Cardiac muscle cell (in vitro differentiated cells and primary cell): ENCODE measurements around the gene RYK. TPM values are rescaled to one million over a fixed set of nuclear protein-coding genes. Genes with fewer than 3 reads are reported as not detected.

Experiments used
- DNase-seq, 2 donors: peaks; one replicate each; pipeline versions ENCODE4 v3.0.0 to v3.0.0-alpha.2; 2010 to 2017; ENCODE audit warnings: low read depth in 1 of 2, low spot score in 1 of 2
- H3K27ac ChIP-seq: fragments of 200-600 bp; sonication (generic); 2 replicates; pipeline ENCODE4 v1.5.1; 2016
- H3K27me3 ChIP-seq: fragments of 200-600 bp; sonication (generic); 2 replicates; pipeline ENCODE4 v1.6.0; 2016; ENCODE audit warnings: control low read depth
- H3K36me3 ChIP-seq: fragments of 200-600 bp; sonication (generic); 2 replicates; pipeline ENCODE4 v1.5.1; 2016; ENCODE audit warnings: control low read depth
- H3K4me1 ChIP-seq: fragments of 200-600 bp; sonication (generic); 2 replicates; pipeline ENCODE4 v1.8.1; 2017; ENCODE audit warnings: low read depth, mild to moderate bottlenecking, mixed run types
- H3K4me3 ChIP-seq: fragments of 200-600 bp; sonication (generic); 2 replicates; pipeline ENCODE4 v1.5.1; 2016; ENCODE audit warnings: mild to moderate bottlenecking
- H3K9me3 ChIP-seq: fragments of 200-600 bp; sonication (generic); 2 replicates; pipeline ENCODE4 v1.5.1; 2017; ENCODE audit warnings: low read depth, mild to moderate bottlenecking, control low read depth
- polyA plus RNA-seq: library from polyadenylated mRNA; unstranded; fragments of >200 nt; fragmentation: Nextera tagmentation; extraction: Ambion mirVana; gene quantifications from 2 replicates; pipeline ENCODE4 v1.2.1, GENCODE V29; 2016
- total RNA-seq: library from RNA; depleted of rRNA; stranded (reverse); fragments of >200 nt; gene quantifications from 2 replicates; pipeline ENCODE4 v1.2.3, GENCODE V29; 2016
- TF ChIP-seq, protein P1 (sequence below): IDR thresholded peaks from 2 replicates; pipeline ENCODE4 v1.5.1; 2012; ENCODE audit warnings: low read depth, mild to moderate bottlenecking, low read length

Gene RYK
- total and polyA plus RNA-seq, 2 experiments from 2014 or later = 61.8 to 73.3 TPM

DNA sequence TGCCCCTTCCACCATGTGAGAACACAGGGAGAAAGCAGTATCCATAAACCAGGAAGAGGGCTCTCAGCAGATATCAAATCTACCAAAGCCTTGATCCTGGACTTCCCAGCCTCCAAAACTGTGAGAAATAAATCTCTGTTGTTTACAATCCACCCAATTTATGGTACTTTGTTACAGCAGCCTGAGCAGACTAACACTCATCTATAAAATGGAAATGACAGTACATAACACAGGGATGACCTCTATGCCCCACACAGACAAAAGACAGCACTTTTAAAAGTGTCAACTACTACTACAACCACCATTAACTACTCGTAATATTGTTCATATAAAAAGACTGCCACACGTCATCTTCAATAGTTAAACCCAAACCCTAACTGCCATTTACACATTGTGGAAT is 5.7 kb downstream of the RYK start:
- Histone ChIP-seq H3K4me1 (peaks cover 22% of the 10 kb centered on the region), H3K27me3 (no peaks in the 10 kb centered on the region), H3K9me3 (no peaks in the 10 kb centered on the region), H3K27ac (peak overlapping the region; percentile 30), H3K4me3 (no peak overlapping the region), H3K36me3 (no peaks in the 10 kb centered on the region)
- DNase-seq = no peak
- TF ChIP-seq, protein P1, sequence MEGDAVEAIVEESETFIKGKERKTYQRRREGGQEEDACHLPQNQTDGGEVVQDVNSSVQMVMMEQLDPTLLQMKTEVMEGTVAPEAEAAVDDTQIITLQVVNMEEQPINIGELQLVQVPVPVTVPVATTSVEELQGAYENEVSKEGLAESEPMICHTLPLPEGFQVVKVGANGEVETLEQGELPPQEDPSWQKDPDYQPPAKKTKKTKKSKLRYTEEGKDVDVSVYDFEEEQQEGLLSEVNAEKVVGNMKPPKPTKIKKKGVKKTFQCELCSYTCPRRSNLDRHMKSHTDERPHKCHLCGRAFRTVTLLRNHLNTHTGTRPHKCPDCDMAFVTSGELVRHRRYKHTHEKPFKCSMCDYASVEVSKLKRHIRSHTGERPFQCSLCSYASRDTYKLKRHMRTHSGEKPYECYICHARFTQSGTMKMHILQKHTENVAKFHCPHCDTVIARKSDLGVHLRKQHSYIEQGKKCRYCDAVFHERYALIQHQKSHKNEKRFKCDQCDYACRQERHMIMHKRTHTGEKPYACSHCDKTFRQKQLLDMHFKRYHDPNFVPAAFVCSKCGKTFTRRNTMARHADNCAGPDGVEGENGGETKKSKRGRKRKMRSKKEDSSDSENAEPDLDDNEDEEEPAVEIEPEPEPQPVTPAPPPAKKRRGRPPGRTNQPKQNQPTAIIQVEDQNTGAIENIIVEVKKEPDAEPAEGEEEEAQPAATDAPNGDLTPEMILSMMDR = no peak

DNA sequence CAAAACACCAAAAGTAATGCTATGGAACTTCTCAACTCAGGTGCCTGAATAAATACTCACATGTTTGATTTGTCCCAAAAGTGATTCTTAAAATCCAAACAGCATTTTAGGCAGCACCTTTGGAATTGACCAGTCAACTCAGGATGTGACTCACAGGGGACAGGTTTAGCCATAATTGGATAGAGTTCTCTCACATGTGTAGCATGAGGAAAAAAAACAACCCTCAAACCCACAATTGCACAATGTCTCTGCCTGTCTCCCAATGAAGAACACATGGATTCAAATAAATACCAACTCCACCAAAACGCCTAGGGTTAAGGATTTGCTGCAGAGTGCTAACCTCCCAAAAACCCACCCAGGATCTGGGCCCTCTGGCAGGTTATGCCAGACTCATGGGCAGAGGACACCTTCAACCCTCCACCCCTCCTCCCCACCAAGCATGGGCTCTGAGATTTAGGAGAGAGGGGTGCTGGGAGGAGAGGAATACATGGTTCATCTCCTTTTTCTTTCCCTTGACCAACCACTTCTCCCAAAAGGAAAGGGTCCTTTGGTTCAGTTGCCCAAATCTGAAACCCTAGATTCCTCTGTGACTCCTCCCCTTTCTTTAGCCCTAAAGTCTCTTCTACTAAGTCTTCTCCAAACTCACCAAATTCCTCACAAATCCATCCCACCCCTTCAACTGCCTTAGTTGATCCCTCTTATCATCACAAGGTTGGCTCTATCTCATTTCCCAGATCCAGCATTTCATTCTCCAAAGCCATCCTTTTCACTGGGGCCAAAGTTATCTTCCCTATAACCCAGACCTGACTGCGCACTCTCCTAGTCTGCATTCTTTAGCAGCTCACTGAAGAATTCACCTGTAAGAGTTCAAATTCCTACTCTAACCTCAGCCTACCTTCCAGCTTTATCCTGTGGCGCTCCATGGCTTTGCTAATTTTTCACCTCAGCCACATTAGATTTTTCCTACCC is 7.7 kb downstream of the RYK start:
- TF ChIP-seq, protein P1 = no peak
- Histone ChIP-seq H3K36me3 (no peaks in the 10 kb centered on the region), H3K27me3 (no peaks in the 10 kb centered on the region), H3K4me1 (peaks cover 17% of the 10 kb centered on the region), H3K27ac (peak overlapping the region; percentile 30), H3K9me3 (no peaks in the 10 kb centered on the region), H3K4me3 (no peak overlapping the region)
- peak in 1 of 2 donors; percentile 86 for DNase-seq

DNA sequence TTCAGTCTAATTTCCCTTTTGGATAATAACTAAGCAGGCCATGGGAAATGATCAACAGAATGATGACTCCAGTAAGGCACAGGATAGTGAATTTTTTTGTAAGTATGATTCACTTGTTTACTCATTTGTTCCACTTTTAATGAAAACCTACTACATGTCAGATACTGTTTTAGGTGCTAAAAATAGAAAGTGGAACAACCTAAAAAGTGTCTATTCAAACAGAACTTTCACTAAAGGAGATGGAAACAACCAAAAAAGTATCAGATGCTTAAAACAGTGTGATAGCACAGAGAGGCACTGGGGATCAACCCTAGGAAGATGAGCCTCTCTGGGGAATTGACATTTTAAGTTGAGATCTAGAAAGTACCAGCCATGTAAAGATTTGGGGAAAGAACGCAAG is 11.1 kb downstream of the RYK start:
- H3K27ac ChIP-seq = no peak overlapping the region
- no peak overlapping the region for H3K4me3 ChIP-seq
- TF ChIP-seq, protein P1 = no peak
- no peak for DNase-seq
- H3K9me3 ChIP-seq = no peaks in the 10 kb centered on the region
- H3K36me3 ChIP-seq = no peaks in the 10 kb centered on the region
- H3K27me3 ChIP-seq = no peaks in the 10 kb centered on the region
- H3K4me1 ChIP-seq = peaks cover 27% of the 10 kb centered on the region

DNA sequence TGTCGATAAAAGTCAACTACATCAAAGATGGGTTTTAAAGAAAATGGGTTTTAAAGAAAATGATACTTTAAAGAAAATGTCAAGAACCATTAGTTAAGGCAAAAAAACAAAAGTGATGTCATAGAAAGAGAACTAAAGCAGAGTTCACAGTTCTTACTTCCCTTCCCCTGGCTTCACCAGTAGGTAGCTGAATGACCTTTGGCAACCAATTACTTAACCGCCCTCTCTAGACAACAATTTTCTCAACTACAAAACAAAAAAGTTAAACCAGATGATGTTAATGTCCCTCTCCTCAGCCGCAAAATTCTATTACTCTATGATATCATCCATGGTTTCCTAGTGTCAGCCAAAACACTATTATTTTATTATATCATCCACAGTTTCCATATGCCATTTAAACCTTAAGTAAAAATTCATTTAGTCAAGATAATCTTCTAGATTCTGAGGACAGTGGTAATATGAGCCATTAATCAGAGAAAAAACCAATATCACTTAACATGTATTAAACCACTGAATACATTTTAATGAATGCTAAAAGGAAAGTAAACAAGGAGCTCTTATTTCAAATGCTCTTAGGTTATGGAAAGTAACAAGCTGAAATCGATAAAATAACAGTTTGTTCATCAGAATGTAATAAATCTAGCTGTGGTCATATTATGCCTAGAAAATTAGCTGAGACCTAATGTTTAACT is 13.1 kb downstream of the RYK start:
- Histone ChIP-seq H3K9me3 (no peaks in the 10 kb centered on the region), H3K27ac (no peak overlapping the region), H3K4me1 (peaks cover 23% of the 10 kb centered on the region), H3K27me3 (no peaks in the 10 kb centered on the region), H3K4me3 (no peak overlapping the region), H3K36me3 (no peaks in the 10 kb centered on the region)
- TF ChIP-seq, protein P1 = no peak
- DNase-seq = no peak

DNA sequence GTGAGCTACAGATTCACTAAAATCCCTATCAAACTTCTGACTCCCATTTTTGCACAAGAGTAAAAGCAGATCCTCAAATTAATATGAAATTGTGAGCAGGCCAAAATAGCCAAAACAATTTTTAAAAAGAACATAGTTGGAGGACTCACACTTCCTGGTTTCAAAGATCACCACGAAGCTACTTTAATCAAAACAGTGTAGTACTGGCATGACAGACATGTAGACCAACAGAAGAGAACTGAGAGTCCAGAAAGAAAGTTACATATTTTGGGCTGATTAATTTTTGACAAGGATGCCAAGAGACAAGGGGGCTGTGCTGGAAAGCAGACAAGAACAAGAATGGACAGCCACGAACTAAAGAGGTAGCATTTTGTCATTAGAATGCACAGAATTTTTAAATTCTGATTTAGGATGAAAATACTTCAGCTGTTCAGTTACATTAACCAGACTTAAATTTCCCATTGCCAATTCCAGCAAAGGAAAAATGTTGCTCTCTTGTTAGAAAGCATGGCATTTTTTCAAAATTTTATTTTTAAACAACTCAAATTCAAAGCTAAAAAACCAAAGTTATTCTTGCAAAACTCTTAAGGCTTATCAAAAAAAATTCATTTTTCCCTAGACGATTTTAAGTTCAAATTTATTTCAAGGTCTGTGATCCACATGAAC is 14.0 kb downstream of the RYK start:
- no peaks in the 10 kb centered on the region for H3K36me3 ChIP-seq
- H3K27ac ChIP-seq = no peak overlapping the region
- H3K9me3 ChIP-seq = no peaks in the 10 kb centered on the region
- DNase-seq = no peak
- H3K4me3 ChIP-seq = no peak overlapping the region
- peaks cover 23% of the 10 kb centered on the region for H3K4me1 ChIP-seq
- H3K27me3 ChIP-seq = no peaks in the 10 kb centered on the region
- TF ChIP-seq, protein P1 = no peak
